Pancreas (tissue), 10 donors: ENCODE measurements around the gene ST8SIA5. TPM values are rescaled to one million over a fixed set of nuclear protein-coding genes. Genes with fewer than 3 reads are reported as not detected.

Source experiments
- ATAC-seq, 4 donors: fragments of 200-7000 bp; cut with Tn5 transposase; one replicate each; pipeline versions ENCODE4 v1.8.0 to v1.9.1; 2020; ENCODE audit warnings: mild to moderate bottlenecking in 4 of 4, moderate library complexity in 4 of 4
- DNase-seq, 6 donors: peaks; one replicate each; pipeline ENCODE4 v3.0.0-alpha.2; 2020
- FAIRE-seq: peaks from 2 replicates; lab custom pipeline; 2012; peaks lifted over from hg19 to GRCh38; lab: Jason Lieb, UNC
- H3K27ac ChIP-seq, 4 donors: fragments of 200-600 bp; sonication (generic); 1 replicate in 3 of 4; 2 replicates in 1 of 4; pipeline versions ENCODE4 v1.5.0 to v1.8.0; 2020
- H3K27me3 ChIP-seq, 4 donors: fragments of 200-600 bp; one replicate each; pipeline ENCODE4 v1.8.0; 2021
- H3K36me3 ChIP-seq, 3 donors: fragments of 200-600 bp; sonication (generic) in 1 of 3; one replicate each; pipeline versions ENCODE4 v1.5.0 to v1.8.0; 2020 to 2021
- H3K4me1 ChIP-seq, 3 donors: fragments of 200-600 bp; one replicate each; pipeline ENCODE4 v1.8.0; 2021
- H3K4me3 ChIP-seq, 4 donors: fragments of 200-600 bp; sonication (generic) in 2 of 4; one replicate each; pipeline versions ENCODE4 v1.5.0 to v1.8.0; 2020 to 2021
- H3K9me3 ChIP-seq, 4 donors: fragments of 200-600 bp; one replicate each; pipeline ENCODE4 v1.8.0; 2021
- CTCF ChIP-seq, 4 donors: fragments of 200-600 bp; sonication (generic) in 3 of 4; IDR thresholded peaks; one replicate each; pipeline versions ENCODE4 v1.5.0 to v1.8.0; 2021; ENCODE audit warnings: antibody characterized with exemption in 4 of 4
- WGBS, 2 donors: extraction: QIAGEN DNeasy Blood & Tissue Kit; methylation state at CpG; one replicate each; pipeline ENCODE4 v1.1.7; 2013; 5-methylcytosine and 5-hydroxymethylcytosine counted together
- intact Hi-C, 3 donors: fragments of 100-400 bp; cut with DNase I; formaldehyde crosslinking; loops; one replicate each; pipeline versions ENCODE4 v1.11.1 to v1.14.2; 2022
- polyA plus RNA-seq, 2 donors: library from polyadenylated mRNA; stranded (reverse); fragments of 200-250 nt; gene quantifications; one replicate each; pipeline ENCODE4 v1.2.3, GENCODE V29; 2013
- total RNA-seq, 6 donors: library from RNA; stranded (reverse); fragmentation: NEBNext Ultra II Directional in 4 of 6; extraction: Animal tissue kit (Norgen Biotek cat#: 25700) in 4 of 6; gene quantifications; one replicate each; pipeline versions ENCODE4 v1.2.1 to v1.2.4, GENCODE V29; 2021 to 2023
- donor health status: healthy with polysubstance abuse.
- donor health status: DM: no; HTN: no; CAD: no; lungs with moderate emphysema.
- donor health status: DM: no; HTN: no; CAD: no.
- donor health status: control.
- donor health status: control.
- donor health status: Bipolar disorder and iron deficiency.
- donor health status: DM: yes; HTN: yes; CAD: no.
- donor health status: DM: no; HTN: no; CAD: no.
- donor health status: DM: no; HTN: no; CAD: no.
- donor health status: DM: yes; HTN: yes; CAD: no.

Gene ST8SIA5
- total and polyA plus RNA-seq, 8 donors = 0.06 to 1.1 (median 0.24) TPM

- Histone ChIP-seq H3K9me3 (no peaks in the 10 kb centered on the region), H3K27me3 (no peaks in the 10 kb centered on the region), H3K4me1 (no peaks in the 10 kb centered on the region), H3K36me3 (no peaks in the 10 kb centered on the region), H3K4me3 (no peak overlapping the region), H3K27ac (no peak overlapping the region)
- ATAC-seq = no peak
- WGBS, 2 donors = 82 to 94% methylated on average over 7 to 9 of the region's 9 CpGs
- FAIRE-seq = no peak
- no peak for TF ChIP-seq CTCF (IDR thresholded peaks at IDR 0.05)
- DNase-seq = no peak
- intact Hi-C loops = loop anchor here in 1 of 3 donors (10.0 kb wide), 1 partner anchor 61 kb away; no protein-coding TSS in a partner anchor
Measured at GRCh38 chr18:46686186-46686585, 70.7 kb downstream of the ST8SIA5 start.

- ATAC-seq (no peak), DNase-seq (no peak), FAIRE-seq (no peak)
- intact Hi-C loops = loop anchor here in 1 of 3 donors (10.0 kb wide), 1 partner anchor 58 kb away; no protein-coding TSS in a partner anchor
- Histone ChIP-seq H3K27ac (no peak overlapping the region), H3K9me3 (no peaks in the 10 kb centered on the region), H3K4me3 (no peak overlapping the region), H3K27me3 (no peaks in the 10 kb centered on the region), H3K36me3 (no peaks in the 10 kb centered on the region), H3K4me1 (no peaks in the 10 kb centered on the region)
- 86 to 91% methylated on average over 4 of the region's 4 CpGs for WGBS, 2 donors
- TF ChIP-seq CTCF (IDR thresholded peaks at IDR 0.05) = no peak
Measured at GRCh38 chr18:46683252-46683651, 73.6 kb downstream of the ST8SIA5 start.

- H3K4me1 ChIP-seq = no peaks in the 10 kb centered on the region
- H3K27me3 ChIP-seq = no peaks in the 10 kb centered on the region
- no peaks in the 10 kb centered on the region for H3K36me3 ChIP-seq
- no peaks in the 10 kb centered on the region for H3K9me3 ChIP-seq
- FAIRE-seq (no peak), DNase-seq (no peak), ATAC-seq (no peak)
- H3K27ac ChIP-seq = no peak overlapping the region
- no peak overlapping the region for H3K4me3 ChIP-seq
- no peak for TF ChIP-seq CTCF (IDR thresholded peaks at IDR 0.05)
- intact Hi-C loops = loop anchor here in 1 of 3 donors (10.0 kb wide), 1 partner anchor 56 kb away; no protein-coding TSS in a partner anchor
- WGBS, 2 donors = 68 to 76% methylated on average over 12 of the region's 12 CpGs
Measured at GRCh38 chr18:46680784-46681695, 75.8 kb downstream of the ST8SIA5 start.

GRCh38 chr18:46679846-46680598 lies 76.8 kb downstream of the ST8SIA5 start:
- H3K36me3 ChIP-seq = no peaks in the 10 kb centered on the region
- DNase-seq (peak in 1 of 6 donors; percentile 44), FAIRE-seq (no peak), ATAC-seq (no peak)
- H3K9me3 ChIP-seq = no peaks in the 10 kb centered on the region
- no peak overlapping the region for H3K27ac ChIP-seq
- no peak overlapping the region for H3K4me3 ChIP-seq
- no peak for TF ChIP-seq CTCF (IDR thresholded peaks at IDR 0.05)
- no peaks in the 10 kb centered on the region for H3K4me1 ChIP-seq
- no peaks in the 10 kb centered on the region for H3K27me3 ChIP-seq
- intact Hi-C loops = loop anchor here in 1 of 3 donors (10.0 kb wide), 1 partner anchor 55 kb away; no protein-coding TSS in a partner anchor
- WGBS, 2 donors = 83 to 87% methylated on average over 52 of the region's 52 CpGs
